ENCODE results near the gene SH3RF3.

The SH3RF3 gene

DNA sequence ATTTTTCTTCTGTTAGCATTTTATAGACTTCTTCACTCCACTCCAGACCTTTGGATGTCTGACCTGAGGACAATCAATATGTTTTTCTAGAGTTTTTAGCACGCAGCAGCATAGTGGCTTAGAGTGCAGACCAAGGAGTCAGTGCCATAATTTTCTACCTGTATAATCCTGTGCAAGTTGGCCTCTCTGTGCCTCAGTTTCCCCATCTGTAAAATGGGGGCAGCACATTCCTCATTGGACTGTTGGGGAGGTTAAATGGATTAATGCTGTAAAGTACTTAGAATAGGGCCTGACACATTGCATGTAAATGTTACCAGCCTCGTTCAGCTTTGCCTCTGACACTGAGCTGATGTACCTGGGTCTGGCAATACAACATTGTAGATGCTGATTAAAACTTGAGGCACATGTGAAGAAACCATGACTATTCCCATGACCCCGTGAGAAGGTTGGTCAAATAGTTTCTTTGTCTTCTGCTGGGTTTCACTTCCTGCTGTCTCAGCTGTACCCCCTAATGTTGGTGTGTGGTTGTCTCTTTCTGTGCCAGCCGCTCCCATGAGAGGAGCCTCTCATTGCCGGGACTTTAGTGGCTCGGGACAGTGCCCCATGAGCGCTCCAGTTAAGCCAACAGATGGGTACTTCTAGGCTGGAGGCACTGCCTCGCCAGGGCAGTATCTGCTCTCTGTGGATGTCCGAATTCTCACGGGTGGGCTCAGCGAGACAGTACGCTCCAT, 125.3 kb downstream of the SH3RF3 start:
- no peak overlapping the region for H3K4me3 ChIP-seq (replicated peaks; ENCODE audit: low read depth, low read length)
- no peaks in the 10 kb centered on the region for H3K27me3 ChIP-seq (replicated peaks; ENCODE audit: control insufficient read depth, insufficient read depth, low read length)

DNA sequence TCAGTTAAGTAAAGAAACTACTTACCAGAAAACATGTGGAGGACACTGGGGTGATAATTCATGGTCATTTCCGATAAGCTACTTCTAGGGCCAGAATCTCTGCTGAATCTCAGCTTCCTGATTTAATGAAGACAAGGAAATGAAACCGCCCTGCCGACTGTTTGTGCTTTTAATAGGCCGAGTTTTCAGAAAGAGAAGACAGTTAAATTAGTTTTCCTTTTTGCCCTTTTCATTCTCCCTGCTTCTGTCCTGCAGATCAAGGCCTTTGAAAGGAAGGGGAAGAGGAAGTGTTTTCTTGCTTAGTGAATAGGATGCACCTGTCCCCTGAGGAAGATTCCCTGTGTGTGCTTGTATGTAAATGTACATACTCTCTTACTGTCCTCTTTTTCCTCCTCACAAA, 126.6 kb downstream of the SH3RF3 start:
- Histone ChIP-seq H3K4me3 (replicated peaks; ENCODE audit: low read depth, low read length) (no peak overlapping the region), H3K36me3 (ENCODE audit: control insufficient read depth, insufficient read depth, low read length) (no peaks in the 10 kb centered on the region), H3K27me3 (replicated peaks; ENCODE audit: control insufficient read depth, insufficient read depth, low read length) (no peaks in the 10 kb centered on the region; the same call in 1 of the 2 replicates)
- TF ChIP-seq, protein P1, sequence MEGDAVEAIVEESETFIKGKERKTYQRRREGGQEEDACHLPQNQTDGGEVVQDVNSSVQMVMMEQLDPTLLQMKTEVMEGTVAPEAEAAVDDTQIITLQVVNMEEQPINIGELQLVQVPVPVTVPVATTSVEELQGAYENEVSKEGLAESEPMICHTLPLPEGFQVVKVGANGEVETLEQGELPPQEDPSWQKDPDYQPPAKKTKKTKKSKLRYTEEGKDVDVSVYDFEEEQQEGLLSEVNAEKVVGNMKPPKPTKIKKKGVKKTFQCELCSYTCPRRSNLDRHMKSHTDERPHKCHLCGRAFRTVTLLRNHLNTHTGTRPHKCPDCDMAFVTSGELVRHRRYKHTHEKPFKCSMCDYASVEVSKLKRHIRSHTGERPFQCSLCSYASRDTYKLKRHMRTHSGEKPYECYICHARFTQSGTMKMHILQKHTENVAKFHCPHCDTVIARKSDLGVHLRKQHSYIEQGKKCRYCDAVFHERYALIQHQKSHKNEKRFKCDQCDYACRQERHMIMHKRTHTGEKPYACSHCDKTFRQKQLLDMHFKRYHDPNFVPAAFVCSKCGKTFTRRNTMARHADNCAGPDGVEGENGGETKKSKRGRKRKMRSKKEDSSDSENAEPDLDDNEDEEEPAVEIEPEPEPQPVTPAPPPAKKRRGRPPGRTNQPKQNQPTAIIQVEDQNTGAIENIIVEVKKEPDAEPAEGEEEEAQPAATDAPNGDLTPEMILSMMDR (IDR thresholded peaks at IDR 0.05; ENCODE audit: insufficient read depth, low read length, poor library complexity, severe bottlenecking): no peak
- DNase-seq (ENCODE audit: extremely low read depth, insufficient read length): no peak

More for the DNA sequence above, 125.3 kb downstream of the SH3RF3 start:
- TF ChIP-seq, protein P1 (IDR thresholded peaks at IDR 0.05; ENCODE audit: insufficient read depth, low read length, poor library complexity, severe bottlenecking): no peak
- DNase-seq (ENCODE audit: extremely low read depth, insufficient read length): peak; percentile 34
- H3K36me3 ChIP-seq (ENCODE audit: control insufficient read depth, insufficient read depth, low read length): no peaks in the 10 kb centered on the region

DNA sequence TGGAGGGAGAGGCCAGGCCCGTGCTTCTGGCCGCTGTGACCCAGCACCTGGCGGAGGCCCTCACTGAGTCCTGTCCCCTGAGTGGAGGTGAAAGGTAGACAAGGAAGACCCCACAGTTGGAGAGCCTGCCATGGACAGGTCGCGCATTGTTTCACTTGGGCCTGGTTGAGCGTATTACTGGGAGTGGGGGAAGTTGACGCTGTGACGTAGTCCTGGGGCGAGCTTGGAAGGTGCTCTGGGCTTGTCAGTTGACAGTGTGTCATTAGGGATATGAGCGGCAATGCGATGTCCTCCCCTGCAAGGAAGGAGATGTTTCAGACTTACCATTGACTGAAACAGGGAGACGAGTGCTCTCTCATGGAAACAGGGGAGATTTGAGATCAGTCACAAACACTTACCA, 127.1 kb downstream of the SH3RF3 start:
- Histone ChIP-seq H3K27me3 (replicated peaks; ENCODE audit: control insufficient read depth, insufficient read depth, low read length) (no peaks in the 10 kb centered on the region; the same call in 1 of the 2 replicates), H3K4me3 (replicated peaks; ENCODE audit: low read depth, low read length) (no peak overlapping the region), H3K36me3 (ENCODE audit: control insufficient read depth, insufficient read depth, low read length) (no peaks in the 10 kb centered on the region)
- TF ChIP-seq, protein P1 (IDR thresholded peaks at IDR 0.05; ENCODE audit: insufficient read depth, low read length, poor library complexity, severe bottlenecking): no peak
- no peak for DNase-seq (ENCODE audit: extremely low read depth, insufficient read length)

DNA sequence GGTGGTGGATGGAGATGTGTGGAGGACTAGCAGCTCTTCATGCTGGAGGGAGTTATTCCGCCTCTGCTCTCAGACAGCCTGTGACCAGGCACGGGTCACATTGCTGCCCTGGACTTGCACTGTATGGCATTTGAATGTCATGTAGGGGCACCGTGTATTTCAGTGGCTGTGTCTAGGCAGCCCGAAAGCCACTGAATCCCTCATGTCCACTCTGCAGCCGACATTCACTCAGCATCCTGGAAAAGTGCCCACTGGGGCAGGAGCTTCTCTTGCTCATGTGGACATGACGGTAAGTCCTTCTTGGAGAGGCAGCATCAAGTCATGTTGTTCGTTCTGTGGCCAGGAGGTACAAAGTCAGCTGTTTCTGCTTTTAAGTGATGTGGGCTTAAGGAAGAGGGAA, 127.9 kb downstream of the SH3RF3 start:
- Histone ChIP-seq H3K4me3 (replicated peaks; ENCODE audit: low read depth, low read length) (no peak overlapping the region), H3K27me3 (replicated peaks; ENCODE audit: control insufficient read depth, insufficient read depth, low read length) (no peaks in the 10 kb centered on the region; the same call in 1 of the 2 replicates), H3K36me3 (ENCODE audit: control insufficient read depth, insufficient read depth, low read length) (no peaks in the 10 kb centered on the region)
- DNase-seq (ENCODE audit: extremely low read depth, insufficient read length): no peak
- TF ChIP-seq, protein P1 (IDR thresholded peaks at IDR 0.05; ENCODE audit: insufficient read depth, low read length, poor library complexity, severe bottlenecking): no peak

DNA sequence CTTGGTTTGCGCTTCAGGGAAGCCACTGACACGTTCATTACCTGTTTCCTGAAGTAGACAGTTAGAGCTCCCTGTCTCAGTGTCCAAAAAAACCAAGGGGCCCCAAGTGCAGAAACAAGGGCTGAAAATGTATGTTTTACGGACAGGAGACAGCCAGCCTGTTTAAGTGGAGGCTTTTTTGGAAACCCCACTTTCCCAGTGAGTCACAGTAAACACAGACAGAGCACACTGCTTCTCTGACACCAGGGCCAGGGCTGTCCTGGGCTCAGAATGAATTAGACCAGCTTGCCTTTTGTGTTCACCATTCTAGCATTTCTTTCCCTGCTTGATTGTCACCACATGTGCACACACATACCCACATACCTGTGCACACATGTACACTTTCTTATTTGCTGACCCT, 128.6 kb downstream of the SH3RF3 start:
- TF ChIP-seq, protein P1 (IDR thresholded peaks at IDR 0.05; ENCODE audit: insufficient read depth, low read length, poor library complexity, severe bottlenecking): no peak
- Histone ChIP-seq H3K36me3 (ENCODE audit: control insufficient read depth, insufficient read depth, low read length) (no peaks in the 10 kb centered on the region), H3K27me3 (replicated peaks; ENCODE audit: control insufficient read depth, insufficient read depth, low read length) (no peaks in the 10 kb centered on the region; the same call in 1 of the 2 replicates), H3K4me3 (replicated peaks; ENCODE audit: low read depth, low read length) (no peak overlapping the region)
- no peak for DNase-seq (ENCODE audit: extremely low read depth, insufficient read length)
